GM12878 (cell line): ENCODE data around the gene ZNF394. TPM values are rescaled to one million over a fixed set of nuclear protein-coding genes. Genes with fewer than 3 reads are reported as not detected.

ENCODE experiments used
- BRCA1 ChIP-seq: IDR thresholded peaks from 2 replicates; pipeline ENCODE4 v1.6.1; 2011; ENCODE audit warnings: low read depth, low read length, improper control_type of control experiment
- ETV6 ChIP-seq, 2 experiments: fragments of 450-650 bp in 1 of 2; IDR thresholded peaks in 1 of 2; conservative IDR thresholded peaks in 1 of 2; 2 replicates each; pipeline ENCODE4 v1.6.1; 2014; ENCODE audit warnings: antibody characterized with exemption in 1 of 2, borderline replicate concordance in 1 of 2, low read depth in 1 of 2, mild to moderate bottlenecking in 1 of 2, moderate library complexity in 1 of 2
- EZH2 ChIP-seq: IDR thresholded peaks from 2 replicates; pipeline ENCODE4 v1.6.1; 2012; ENCODE audit warnings: low read depth, mild to moderate bottlenecking, control low read depth, inconsistent platforms, low read length, borderline replicate concordance; ENCODE audit not compliant: control insufficient read depth
- GABPA ChIP-seq: IDR thresholded peaks from 2 replicates; pipeline ENCODE4 v1.6.1; 2014; ENCODE audit warnings: antibody characterized with exemption, low read depth, mild to moderate bottlenecking, inconsistent platforms
- HCFC1 ChIP-seq: fragments of 150-350 bp; IDR thresholded peaks from 2 replicates; pipeline ENCODE4 v1.6.1; 2014; ENCODE audit warnings: low read length
- JUNB ChIP-seq: IDR thresholded peaks from 2 replicates; pipeline ENCODE4 v1.6.1; 2016; ENCODE audit warnings: antibody characterized with exemption, mild to moderate bottlenecking
- MEF2B ChIP-seq: fragments of 450-650 bp; IDR thresholded peaks from 2 replicates; pipeline ENCODE4 v1.6.1; 2018; ENCODE audit warnings: mild to moderate bottlenecking, moderate library complexity; ENCODE audit not compliant: partially characterized antibody, poor library complexity, severe bottlenecking
- PAX5 ChIP-seq: IDR thresholded peaks from 2 replicates; pipeline ENCODE4 v1.6.1; 2011; ENCODE audit warnings: low read depth, low read length, borderline replicate concordance
- RAD21 ChIP-seq: IDR thresholded peaks from 2 replicates; pipeline ENCODE4 v1.6.1; 2011; ENCODE audit warnings: mild to moderate bottlenecking, low read depth, low read length, moderate library complexity; ENCODE audit not compliant: insufficient read depth
- SMARCA5 ChIP-seq: fragments of 450-650 bp; IDR thresholded peaks from 2 replicates; pipeline ENCODE4 v1.6.1; 2017; ENCODE audit warnings: mild to moderate bottlenecking
- TCF3 ChIP-seq: IDR thresholded peaks from 2 replicates; pipeline ENCODE4 v1.6.1; 2012; ENCODE audit warnings: low read depth, mild to moderate bottlenecking, low read length, borderline replicate concordance; ENCODE audit not compliant: insufficient read depth
- ZNF384 ChIP-seq: IDR thresholded peaks from 2 replicates; pipeline ENCODE4 v1.6.1; 2012; ENCODE audit warnings: low read depth, mild to moderate bottlenecking, low read length, improper control_type of control experiment, borderline replicate concordance
- polyA plus RNA-seq, 11 experiments: library from polyadenylated mRNA; depleted of rRNA in 4 of 11; unstranded in 6 of 11; stranded (reverse) in 5 of 11; fragments of >200 nt; fragmentation: Nextera tagmentation in 4 of 11; fragmentation: Illumina TruSeq in 1 of 11; extraction: Ambion mirVana in 4 of 11; extraction: Trizol in 1 of 11; gene quantifications; 1 replicate in 1 of 11; 2 replicates in 10 of 11; pipeline versions ENCODE4 v1.2.1 to v1.2.3, GENCODE V29; 2011 to 2016; ENCODE audit warnings: inconsistent platforms in 2 of 11, missing spikeins in 2 of 11, low read depth in 1 of 11
- total RNA-seq, 4 experiments: library from RNA; depleted of rRNA in 3 of 4; stranded (reverse); fragments of >200 nt in 3 of 4; fragmentation: Illumina TruSeq in 1 of 4; extraction: Trizol in 1 of 4; gene quantifications; 2 replicates each; pipeline versions ENCODE4 v1.2.1 to v1.2.3, GENCODE V29; 2013 to 2021
- TF ChIP-seq, protein P1 (sequence below): fragments of 450-650 bp; IDR thresholded peaks from 2 replicates; pipeline ENCODE4 v1.6.1; 2017; ENCODE audit warnings: mild to moderate bottlenecking
- TF ChIP-seq, protein P2 (sequence below): IDR thresholded peaks from 2 replicates; pipeline ENCODE4 v1.6.1; 2011; ENCODE audit warnings: mild to moderate bottlenecking, low read depth, low read length, moderate library complexity; ENCODE audit not compliant: insufficient replicate concordance
- TF ChIP-seq, protein P3 (sequence below): fragments of 450-650 bp; formaldehyde crosslinking; IDR thresholded peaks from 2 replicates; pipeline ENCODE4 v1.5.0; 2022; ENCODE audit warnings: mild to moderate bottlenecking, missing genetic modification characterization
- TF ChIP-seq, protein P4 (sequence below): IDR thresholded peaks from 2 replicates; pipeline ENCODE4 v1.6.1; 2012; ENCODE audit warnings: improper control_type of control experiment, low read depth, low read length; ENCODE audit not compliant: insufficient replicate concordance

Gene ZNF394
- total and polyA plus RNA-seq, 10 of the 15 experiments (the other 5 are each of a cell fraction or from before 2014, with no cell fraction given), result 2.5 to 26.8 (median 22.7) TPM

DNA sequence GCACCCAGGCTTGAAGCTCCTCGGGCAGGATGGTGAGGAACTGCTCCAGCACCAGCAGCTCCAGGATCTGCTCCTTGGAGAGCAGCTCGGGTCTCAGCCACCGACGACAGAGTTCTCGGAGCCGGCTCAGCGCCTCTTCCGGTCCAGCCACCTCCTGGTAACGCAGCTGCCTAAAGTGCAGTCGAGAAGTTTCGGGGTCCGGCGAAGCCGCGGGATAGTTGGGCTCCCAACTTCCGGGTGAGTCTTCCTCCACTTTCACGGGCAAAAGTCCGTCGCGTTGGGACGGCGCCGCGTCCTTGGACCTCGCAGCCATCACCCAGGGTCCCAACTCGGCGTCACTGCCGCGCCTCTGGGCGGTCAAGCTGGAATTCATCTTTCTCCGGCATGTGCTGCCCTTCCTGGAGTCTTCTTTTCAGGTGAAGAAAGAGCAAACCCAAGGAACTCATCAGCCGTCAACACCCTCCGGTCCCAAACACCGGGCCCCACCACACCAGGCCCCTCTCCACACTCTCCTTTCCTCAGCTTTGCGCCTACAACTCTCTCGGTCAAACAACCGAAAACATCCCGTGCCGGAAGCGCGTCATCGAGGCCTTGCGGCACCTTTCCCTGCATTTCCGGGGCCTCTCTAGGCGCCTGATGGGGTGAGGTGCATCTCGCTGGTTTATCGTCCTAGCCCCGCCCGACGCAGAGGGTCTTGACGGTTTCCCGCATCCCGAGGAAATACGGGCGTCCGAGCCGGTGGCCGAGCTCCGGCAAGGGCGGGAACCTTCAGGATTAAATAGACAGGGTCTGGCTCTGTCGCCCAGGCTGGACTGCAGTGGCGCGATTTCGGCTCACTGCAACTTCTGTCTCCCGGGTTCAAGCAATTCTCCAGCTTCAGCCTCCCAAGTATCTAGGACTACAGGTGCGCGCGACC is at the start of gene ZNF394 (continued):
- TF ChIP-seq, protein P1, sequence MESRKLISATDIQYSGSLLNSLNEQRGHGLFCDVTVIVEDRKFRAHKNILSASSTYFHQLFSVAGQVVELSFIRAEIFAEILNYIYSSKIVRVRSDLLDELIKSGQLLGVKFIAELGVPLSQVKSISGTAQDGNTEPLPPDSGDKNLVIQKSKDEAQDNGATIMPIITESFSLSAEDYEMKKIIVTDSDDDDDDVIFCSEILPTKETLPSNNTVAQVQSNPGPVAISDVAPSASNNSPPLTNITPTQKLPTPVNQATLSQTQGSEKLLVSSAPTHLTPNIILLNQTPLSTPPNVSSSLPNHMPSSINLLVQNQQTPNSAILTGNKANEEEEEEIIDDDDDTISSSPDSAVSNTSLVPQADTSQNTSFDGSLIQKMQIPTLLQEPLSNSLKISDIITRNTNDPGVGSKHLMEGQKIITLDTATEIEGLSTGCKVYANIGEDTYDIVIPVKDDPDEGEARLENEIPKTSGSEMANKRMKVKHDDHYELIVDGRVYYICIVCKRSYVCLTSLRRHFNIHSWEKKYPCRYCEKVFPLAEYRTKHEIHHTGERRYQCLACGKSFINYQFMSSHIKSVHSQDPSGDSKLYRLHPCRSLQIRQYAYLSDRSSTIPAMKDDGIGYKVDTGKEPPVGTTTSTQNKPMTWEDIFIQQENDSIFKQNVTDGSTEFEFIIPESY, result no peak
- TF ChIP-seq PAX5 (0 out of 2 replicates have a peak, but pooled peaks have one; percentile 23), TCF3 (0 out of 2 replicates have a peak, but pooled peaks have one; percentile 4), JUNB (no peak), ETV6 (conservative IDR thresholded peaks at IDR 0.05 in 1 of 2, IDR thresholded peaks at IDR 0.05 in 1 of 2; ENCODE audit: borderline replicate concordance in 1 of 2, low read depth in 1 of 2) (peak in 1 of 2 experiments; percentile 69; a peak in 2 of 4 replicates), RAD21 (no peak), ZNF384 (no peak), SMARCA5 (no peak), GABPA (peak; percentile 98), HCFC1 (peak; percentile 78), MEF2B (no peak), EZH2 (no peak), BRCA1 (no peak)
- TF ChIP-seq, protein P2, sequence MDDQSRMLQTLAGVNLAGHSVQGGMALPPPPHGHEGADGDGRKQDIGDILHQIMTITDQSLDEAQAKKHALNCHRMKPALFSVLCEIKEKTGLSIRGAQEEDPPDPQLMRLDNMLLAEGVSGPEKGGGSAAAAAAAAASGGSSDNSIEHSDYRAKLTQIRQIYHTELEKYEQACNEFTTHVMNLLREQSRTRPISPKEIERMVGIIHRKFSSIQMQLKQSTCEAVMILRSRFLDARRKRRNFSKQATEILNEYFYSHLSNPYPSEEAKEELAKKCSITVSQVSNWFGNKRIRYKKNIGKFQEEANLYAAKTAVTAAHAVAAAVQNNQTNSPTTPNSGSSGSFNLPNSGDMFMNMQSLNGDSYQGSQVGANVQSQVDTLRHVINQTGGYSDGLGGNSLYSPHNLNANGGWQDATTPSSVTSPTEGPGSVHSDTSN, result no peak
- TF ChIP-seq, protein P3, sequence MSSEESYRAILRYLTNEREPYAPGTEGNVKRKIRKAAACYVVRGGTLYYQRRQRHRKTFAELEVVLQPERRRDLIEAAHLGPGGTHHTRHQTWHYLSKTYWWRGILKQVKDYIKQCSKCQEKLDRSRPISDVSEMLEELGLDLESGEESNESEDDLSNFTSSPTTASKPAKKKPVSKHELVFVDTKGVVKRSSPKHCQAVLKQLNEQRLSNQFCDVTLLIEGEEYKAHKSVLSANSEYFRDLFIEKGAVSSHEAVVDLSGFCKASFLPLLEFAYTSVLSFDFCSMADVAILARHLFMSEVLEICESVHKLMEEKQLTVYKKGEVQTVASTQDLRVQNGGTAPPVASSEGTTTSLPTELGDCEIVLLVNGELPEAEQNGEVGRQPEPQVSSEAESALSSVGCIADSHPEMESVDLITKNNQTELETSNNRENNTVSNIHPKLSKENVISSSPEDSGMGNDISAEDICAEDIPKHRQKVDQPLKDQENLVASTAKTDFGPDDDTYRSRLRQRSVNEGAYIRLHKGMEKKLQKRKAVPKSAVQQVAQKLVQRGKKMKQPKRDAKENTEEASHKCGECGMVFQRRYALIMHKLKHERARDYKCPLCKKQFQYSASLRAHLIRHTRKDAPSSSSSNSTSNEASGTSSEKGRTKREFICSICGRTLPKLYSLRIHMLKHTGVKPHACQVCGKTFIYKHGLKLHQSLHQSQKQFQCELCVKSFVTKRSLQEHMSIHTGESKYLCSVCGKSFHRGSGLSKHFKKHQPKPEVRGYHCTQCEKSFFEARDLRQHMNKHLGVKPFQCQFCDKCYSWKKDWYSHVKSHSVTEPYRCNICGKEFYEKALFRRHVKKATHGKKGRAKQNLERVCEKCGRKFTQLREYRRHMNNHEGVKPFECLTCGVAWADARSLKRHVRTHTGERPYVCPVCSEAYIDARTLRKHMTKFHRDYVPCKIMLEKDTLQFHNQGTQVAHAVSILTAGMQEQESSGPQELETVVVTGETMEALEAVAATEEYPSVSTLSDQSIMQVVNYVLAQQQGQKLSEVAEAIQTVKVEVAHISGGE (CRISPR knock-in tag), result no peak
- TF ChIP-seq, protein P4, sequence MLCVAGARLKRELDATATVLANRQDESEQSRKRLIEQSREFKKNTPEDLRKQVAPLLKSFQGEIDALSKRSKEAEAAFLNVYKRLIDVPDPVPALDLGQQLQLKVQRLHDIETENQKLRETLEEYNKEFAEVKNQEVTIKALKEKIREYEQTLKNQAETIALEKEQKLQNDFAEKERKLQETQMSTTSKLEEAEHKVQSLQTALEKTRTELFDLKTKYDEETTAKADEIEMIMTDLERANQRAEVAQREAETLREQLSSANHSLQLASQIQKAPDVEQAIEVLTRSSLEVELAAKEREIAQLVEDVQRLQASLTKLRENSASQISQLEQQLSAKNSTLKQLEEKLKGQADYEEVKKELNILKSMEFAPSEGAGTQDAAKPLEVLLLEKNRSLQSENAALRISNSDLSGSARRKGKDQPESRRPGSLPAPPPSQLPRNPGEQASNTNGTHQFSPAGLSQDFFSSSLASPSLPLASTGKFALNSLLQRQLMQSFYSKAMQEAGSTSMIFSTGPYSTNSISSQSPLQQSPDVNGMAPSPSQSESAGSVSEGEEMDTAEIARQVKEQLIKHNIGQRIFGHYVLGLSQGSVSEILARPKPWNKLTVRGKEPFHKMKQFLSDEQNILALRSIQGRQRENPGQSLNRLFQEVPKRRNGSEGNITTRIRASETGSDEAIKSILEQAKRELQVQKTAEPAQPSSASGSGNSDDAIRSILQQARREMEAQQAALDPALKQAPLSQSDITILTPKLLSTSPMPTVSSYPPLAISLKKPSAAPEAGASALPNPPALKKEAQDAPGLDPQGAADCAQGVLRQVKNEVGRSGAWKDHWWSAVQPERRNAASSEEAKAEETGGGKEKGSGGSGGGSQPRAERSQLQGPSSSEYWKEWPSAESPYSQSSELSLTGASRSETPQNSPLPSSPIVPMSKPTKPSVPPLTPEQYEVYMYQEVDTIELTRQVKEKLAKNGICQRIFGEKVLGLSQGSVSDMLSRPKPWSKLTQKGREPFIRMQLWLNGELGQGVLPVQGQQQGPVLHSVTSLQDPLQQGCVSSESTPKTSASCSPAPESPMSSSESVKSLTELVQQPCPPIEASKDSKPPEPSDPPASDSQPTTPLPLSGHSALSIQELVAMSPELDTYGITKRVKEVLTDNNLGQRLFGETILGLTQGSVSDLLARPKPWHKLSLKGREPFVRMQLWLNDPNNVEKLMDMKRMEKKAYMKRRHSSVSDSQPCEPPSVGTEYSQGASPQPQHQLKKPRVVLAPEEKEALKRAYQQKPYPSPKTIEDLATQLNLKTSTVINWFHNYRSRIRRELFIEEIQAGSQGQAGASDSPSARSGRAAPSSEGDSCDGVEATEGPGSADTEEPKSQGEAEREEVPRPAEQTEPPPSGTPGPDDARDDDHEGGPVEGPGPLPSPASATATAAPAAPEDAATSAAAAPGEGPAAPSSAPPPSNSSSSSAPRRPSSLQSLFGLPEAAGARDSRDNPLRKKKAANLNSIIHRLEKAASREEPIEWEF, result no peak
